CD4-positive, alpha-beta T cell treated with Interleukin-6 for 4 hours (primary cell): ENCODE data around the gene REEP6.
"Not testable (repeated sequence)": the region's sequence is repeated elsewhere in the genome, so short reads cannot be mapped to it uniquely, and the experiment has no call there.

Source experiments
- DNase-seq: peaks from one replicate; pipeline ENCODE4 v3.0.0-alpha.2; 2020; ENCODE audit warnings: mixed read lengths

The REEP6 gene

DNA sequence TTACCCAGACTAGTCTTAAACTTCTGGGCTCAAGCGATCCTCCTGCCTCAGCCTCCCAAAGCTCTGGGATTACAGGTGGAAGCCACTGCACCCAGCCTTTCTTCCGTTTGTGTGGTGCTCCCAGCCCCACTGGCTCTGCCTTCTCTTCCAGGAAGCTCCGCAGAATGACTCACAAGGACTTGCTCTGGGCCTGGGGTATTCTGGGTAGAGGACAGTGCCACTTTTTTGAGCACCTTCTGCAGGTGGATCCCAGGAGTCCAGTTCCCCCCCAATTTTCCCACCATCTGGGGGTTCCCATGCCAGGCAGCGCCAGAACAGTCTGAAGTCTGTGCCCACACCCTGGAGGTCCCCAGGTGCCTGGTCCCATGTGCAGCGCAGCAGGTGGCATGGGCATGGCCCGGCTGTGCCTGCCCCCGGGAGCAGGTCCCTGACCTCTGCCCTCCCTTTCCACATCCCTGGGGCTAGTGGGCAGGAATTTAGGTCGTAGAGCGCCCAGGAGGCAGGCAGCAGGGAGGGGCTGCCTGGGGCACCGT lies 1.6 kb downstream of the REEP6 start:
- DNase-seq, result no peak

DNA sequence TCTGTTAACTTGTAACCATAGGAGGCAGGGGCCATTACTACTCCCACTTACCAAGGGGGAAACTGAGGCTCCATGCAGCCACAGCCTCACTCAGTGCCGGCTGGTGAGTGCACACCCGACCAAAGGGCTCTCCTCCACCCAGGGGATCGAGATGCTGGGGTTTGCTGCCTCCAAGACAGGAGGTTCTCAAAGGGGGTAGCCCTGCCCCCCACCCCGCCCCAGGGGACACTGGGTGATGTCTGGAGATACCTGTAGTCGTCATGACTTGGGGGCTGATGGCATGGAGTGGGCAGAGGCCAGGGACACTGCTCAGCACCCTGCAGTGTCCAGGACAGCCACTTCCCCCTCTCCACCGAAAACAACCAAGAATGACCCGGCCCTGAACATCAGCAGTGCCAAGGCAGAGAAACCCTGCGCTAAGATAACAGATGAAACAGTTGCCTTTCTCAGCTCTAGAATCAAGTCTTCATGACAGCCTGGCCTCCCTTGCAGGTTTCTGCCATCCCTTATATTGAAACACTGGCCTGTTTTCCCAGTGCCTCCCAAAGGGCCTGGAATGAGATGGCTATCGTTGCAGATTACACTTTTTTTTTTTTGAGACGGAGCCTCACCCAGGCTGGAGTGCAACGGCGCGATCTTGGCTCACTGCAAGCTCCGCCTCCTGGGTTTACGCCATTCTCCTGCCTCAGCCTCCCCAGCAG lies 3.3 kb downstream of the REEP6 start:
- no peak for DNase-seq

DNA sequence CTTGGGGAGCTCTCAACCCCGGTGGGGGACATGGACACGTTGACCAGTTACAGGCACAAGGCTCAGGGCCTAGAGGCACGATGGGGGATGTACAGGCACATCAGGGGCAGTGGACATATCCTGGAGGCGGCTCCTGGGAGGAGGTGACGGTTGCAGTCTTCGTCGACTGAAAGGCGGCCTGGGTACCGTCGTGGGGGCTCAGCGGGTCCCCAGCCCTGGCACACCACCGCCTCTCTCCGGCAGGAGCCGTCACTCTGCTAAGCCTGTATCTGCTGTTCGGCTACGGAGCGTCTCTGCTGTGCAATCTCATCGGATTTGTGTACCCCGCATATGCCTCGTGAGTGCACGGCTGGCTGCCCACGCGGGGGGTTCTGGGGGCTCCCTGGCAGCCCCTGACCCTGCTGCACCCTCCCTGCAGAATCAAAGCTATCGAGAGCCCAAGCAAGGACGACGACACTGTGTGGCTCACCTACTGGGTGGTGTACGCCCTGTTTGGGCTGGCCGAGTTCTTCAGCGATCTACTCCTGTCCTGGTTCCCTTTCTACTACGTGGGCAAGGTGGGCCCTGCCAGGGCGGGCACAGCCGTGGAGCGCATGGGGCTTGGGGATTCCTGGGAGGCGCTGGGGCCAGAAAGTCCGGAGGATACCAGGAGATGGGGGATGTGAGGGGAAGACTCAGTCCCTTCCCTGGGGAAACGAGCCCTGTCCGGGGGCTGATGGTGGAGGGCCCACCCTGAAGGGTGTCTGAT lies 4.2 kb downstream of the REEP6 start:
- no peak for DNase-seq

DNA sequence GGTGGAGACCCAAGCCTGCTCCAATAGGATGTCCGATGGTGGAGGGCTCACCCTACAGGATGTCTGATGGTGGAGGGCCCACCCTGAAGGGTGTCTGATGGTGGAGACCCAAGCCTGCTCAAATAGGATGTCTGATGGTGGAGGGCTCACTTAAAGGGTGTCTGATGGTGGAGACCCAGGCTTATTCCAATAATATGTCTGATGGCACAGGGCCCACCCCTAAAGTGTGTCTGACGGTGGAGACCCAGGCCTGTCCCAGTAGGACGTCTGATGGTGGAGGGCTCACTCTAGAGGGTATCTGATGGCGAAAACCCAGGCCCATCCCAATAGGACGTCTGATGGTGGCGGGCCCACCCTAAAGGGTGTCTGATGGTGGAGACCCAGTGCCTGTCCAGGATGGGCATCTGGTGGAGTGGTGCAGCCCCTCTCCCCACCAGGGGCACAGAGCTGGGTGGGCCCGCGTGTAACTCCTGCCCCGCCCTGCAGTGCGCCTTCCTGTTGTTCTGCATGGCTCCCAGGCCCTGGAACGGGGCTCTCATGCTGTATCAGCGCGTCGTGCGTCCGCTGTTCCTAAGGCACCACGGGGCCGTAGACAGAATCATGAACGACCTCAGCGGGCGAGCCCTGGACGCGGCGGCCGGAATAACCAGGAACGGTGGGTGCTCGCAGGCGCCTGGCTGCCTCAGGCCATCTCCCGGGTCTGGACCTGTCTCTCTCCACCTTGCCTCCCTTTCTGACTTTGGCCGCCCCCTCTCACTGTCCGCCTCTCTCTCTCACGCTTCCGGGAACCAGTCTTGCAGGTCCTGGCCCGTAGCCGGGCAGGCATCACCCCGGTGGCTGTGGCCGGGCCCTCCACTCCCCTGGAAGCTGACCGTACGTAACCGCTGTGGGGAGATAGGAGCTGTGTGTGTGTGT lies 5.1 kb downstream of the REEP6 start:
- no peak for DNase-seq

DNA sequence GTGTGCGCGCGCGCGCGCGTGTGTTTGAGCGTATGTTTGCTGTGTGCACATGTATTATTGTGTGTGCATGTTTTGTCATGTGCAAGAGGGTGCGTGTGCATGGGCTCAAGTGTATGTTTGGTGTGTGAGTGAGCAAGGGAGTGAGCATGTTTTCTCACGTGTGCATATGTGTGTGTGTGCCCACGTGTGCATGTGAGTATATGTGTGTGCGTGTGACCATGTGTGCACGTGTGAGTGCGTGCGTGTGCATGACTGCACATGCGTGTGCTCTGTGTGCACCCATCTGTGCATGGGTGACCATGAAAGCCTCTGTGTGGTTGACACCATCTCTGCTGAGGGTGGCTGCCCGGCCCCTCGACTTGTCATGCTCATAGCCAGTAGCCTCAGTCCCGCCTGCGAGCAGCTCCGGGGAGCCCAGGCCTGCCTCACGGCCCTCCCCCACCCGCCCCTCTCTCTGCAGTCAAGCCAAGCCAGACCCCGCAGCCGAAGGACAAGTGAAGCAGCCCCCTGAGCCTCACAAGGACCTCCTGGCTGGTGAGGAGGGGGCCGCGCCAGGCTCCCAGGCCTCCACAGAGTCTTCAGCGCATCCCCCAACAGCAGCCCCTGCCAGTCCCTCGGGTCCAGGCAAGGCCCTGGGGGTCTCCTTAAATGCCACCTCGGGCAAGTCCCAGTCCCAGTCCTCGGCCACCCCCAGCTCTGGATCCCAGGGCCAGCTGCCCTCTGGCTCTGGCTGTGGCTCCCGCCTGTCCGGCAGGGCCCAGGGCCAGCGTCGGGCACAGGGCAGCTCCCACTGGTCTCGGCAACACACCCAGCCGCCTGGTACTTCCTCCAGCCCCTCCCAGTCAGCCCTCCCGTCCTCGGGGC lies 6.0 kb downstream of the REEP6 start:
- DNase-seq, result no peak

DNA sequence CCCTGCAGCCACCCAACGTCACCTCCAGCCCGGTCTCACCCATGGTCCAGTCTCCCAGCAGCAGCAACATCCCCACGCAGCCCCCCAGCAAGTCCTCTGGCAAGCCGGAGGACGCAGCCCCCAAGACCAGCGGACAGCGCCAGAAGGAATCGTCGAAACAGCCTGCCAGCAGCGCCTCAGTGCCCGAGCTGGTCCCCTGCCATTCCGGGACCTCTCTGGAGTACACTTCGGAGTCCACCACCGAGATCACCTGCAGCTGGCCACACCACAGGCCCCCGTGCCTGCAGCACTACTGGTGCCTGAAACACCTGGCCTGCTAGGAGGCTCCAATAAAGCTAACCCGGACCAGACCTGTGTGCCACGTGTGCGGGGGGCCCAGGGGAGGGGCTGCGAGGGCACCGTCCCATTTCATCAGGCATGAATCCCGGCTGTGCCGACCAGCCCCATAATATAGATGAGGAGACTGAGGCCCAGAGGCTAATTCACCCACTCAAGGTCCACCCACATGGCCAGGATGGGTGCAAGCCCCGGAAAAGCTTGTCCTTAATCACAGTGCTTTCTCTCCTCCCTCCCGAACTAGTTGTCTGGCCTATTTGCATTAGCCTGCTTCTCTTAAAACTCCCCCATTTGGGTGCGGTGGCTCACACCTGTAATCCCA lies 6.7 kb downstream of the REEP6 start:
- no peak for DNase-seq

DNA sequence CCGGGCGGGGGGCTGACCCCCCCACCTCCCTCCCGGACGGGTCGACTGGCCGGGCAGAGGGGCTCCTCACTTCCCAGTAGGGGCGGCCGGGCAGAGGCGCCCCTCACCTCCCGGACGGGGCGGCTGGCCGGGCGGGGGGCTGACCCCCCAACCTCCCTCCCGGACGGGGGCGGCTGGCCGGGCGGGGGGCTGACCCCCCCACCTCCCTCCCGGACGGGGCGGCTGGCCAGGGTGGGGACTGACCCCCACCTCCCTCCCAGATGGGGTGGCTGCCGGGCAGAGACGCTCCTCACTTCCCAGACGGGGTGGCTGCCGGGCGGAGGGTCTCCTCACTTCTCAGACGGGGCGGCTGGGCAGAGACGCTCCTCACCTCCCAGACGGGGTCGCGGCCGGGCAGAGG lies 8.2 kb downstream of the REEP6 start:
- DNase-seq, result not testable (repeated sequence)

DNA sequence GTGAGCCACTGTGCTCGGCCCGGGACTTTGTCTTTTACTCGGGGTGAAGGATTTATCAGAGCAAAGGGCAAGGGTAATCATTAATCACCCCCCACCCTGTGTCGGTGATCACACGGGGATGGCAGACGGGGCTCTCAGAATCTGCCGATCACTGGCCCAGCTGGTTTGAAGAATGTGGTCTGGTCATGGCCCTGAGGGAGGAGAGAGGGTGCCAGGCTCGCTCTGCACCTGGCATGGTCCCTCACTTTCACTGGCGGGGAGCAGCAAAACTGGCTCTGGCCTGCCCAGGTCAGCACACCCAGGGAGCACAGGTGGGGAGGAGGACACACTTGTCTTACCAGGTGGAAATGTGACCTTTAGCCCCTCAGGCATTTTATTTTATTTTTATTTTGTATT lies 10.2 kb downstream of the REEP6 start:
- no peak for DNase-seq

DNA sequence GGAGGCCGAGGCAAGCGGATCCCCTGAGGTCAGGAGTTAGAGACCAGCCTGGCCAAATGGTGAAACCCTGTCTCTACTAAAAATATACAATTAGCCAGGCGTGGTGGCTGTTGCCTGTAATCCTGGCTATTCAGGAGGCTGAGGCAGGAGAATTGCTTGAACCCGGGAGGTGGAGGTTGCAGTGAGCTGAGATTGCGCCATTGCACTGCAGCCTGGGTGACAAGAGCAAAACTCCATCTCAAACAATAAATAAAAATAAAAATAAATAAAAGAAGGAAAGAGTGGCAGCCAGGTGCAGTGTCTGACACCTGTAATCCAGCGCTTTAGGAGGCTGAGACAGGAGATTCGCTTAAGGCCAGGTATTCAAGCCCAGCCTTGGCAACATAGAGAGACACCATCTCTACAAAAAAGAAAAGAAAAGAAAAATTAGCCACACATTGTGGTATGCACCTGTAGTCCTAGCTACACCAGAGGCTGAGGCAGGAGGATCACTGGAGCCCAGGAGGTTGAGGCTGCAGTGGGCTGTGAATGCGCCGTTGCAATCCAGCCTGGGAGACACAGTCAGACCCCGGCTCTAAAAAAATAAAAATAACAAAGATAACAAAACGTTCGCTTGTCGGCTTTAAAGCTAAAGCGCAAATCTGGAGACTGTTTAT lies 11.6 kb downstream of the REEP6 start:
- no peak for DNase-seq

DNA sequence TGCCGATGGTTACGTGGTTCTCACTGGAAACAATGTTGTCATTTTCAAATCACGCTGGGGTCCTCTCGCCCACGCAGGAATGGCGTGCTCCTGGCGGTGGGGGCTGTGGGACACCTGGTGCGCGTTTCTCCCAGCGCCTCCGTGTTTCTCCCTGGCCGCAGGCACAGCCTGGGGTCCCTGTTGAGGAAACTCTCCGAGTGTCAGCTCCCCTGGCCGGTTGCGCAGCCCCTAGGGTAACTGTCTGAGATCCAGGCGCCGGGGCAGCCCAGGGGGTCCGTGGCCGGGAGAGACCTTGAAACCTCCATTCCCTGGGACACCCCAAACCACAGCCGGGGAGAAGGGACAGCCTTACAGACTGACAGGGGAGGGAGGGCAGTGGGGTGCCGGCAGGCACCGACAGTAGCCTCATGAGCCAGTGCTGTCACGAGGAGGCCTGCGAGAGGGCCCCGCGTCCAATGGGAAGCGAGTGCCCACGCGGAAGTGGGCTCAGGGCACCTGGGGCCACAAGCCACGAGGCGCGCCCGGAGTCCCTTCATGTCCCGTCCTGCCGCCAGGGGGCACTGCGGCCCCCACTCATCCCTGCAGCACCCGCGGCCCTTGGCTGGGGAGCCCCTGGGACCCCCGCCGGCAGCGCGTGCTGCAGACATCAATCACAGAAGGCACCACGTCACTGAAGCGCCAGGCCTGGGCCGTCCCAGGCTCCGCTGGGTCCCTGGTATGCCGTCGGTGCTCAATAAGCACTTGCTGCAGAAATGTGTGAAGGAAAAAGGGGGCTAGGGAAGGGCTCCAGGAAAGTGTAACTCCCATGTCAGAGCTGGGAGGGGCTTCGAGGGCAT lies 12.3 kb downstream of the REEP6 start:
- DNase-seq, result peak; percentile 77

DNA sequence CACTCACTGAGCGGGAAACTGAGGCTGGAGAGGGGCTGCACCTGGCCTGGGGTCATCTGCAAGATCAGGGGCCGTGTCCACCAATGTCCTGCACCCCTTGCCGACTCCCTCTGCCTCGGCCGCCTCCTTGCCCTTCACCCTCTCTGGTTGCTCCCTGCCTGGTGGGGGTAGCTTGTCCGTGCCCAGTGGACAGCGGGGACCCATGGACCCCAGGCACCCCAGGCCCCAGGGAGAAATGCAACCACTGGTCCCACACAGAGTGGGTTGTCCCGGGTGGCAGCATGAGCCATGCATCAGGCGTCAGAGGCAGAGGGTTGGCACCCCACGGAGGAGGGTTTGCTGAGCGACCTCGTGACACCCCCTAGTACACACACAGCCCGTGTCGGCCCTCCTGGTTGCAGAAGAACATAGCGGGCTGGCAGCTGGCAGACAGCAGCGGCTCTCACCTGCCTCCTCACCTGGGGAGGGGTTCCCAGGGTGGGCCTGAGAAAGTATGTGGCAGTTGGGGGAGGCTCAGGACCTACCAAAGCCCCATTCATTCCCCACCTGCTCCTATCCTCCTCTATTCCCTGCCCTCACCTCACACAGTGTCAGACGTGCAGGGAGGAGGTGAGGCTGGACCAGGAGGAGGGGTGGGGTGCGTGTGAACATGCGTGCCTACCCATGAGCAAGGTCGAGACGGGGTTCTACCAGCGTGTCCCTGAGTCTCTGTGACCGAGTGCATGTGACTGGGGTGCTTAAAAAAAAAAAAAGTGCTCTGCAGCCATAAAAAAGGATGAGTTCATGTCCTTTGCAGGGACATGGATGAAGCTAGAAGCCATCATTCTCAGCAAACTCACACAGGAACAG lies 13.2 kb downstream of the REEP6 start:
- DNase-seq, result no peak

DNA sequence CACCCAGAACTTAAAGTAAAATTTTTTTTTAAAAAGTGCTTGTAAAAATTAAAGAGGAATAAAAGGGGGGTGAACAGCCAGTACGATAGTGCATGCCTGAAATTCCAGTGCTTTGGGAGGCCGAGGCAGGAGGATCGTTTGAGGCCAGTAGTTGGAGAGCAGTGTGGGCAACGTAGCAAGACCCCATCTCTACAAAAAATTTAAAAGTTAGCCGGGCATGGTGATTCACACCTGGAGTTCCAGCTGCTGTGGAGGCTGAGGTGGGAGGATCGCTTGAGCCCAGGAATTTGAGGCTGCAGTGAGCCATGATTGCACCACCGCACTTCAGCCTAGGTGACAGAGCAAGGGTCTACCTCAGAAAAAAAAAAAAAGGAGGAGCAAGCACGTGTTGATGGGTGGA lies 14.0 kb downstream of the REEP6 start:
- DNase-seq, result no peak

DNA sequence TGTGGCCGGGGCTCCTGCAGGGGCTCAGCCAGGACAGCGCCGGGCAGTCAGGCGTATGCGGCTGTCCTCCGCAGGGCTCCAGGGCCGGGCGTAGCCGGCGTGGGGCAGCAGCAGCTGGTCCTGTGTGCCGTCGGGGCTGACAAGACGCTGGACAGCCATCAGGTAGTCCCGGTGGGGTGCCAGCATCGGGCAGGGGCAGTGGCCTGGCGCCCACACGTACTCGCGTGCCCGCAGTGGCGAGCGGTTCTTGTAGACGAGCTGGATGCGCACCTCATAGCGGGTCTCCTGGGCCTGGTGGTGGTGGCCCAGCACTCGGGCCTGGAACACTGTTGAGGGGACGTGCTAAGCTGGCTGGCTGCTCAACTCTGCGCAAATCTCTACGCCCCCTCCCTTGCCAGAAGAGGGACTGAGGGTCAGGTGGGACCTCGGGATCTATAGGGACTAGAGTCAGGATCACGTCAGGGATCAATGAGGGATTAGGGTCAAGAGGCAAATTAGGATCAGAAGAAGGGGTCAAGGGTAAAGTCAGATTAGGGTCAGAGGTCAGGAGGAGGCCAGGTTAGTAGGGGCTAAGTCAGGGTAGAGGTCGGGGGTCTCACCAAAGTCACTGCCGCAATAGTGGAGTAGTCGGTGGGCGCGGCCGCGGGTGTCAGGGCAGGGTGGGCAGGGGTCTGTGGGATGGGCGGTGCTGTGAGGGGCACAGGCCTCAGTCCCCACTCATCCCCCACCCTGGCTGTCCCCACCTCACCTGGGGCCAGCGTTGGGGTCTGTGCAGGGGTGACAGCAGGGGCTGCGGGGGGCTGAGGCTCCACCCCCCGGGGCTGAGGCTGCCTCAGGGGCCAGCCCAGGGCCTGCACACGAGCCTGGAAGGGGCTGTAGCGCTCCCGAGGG lies 15.3 kb downstream of the REEP6 start:
- no peak for DNase-seq

DNA sequence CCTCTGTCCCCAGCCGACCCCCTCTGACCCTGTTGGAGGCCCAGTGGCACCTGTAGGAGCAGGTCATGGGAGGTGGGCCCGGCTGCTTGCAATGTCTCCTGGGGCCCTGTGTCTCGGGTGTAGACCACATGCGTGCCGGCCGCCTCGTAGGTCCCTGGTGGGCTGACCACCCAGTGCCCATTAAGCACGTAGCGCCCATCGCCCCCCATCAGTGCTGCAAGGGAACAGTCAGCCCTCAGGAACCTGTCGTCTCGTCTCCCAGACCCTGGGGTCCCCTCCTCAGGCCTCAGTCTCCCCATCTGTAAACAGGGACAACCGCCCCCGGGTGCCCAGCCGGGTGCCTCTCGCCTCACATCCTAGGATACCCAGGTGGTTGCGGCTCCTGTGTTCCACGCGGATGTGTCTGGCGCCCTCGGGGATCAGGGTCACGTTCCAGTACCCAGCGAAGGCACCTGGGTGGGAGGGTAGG lies 16.2 kb downstream of the REEP6 start:
- no peak for DNase-seq

DNA sequence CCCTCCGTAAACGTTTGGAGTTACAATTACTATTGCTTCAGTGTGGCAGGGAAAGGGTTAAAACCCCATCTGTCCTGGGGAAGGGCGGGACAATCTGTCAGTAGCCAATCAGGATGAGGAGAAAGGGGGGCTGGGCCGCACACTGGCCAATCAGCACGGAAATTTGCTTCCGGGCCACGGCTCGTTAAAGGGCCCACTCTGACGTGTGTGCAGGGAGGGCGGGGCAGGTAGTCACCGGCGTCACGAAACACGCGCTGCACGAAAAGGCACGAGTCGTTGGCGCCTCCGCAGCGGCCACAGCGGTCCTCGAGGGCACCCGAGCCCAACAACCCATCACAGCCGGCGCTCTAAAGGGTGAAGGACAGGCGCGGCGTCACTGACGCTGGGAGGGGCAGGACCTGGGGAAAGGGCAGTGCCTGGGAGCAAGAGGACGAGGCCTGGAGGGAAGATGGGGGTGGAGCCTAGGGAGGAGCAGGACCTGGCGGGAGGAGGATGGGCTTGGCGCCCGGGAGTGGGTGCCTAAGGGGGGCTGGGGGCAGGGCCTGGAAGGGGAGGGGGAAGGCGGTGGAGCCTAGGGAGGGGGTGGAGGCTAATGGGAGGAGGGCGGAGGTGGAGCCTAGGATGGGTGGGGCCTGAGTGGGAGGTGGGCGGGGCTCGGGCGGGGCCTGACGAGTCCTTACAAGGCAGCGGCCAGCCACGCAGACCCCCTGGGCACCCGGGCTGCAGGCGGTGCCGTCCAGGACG lies 17.0 kb downstream of the REEP6 start:
- peak; percentile 94 for DNase-seq

DNA sequence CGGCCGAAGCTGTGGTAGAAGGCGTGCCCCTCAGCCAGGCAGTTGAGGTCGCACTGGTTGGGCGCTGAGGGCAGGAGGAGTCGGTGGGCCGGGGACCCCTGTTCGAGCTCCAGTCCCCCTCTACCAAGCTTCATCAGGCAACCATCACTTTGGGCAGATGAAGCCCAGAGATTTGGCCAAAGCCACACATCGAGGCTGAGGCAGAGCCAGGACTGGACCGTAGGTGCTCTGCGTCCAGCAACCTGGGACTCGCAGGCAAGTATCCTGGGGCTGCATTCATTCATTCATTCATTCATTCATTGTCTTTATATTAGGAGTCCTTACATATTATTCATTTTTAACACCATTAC lies 17.5 kb downstream of the REEP6 start:
- DNase-seq, result no peak
